ENCODE data around the gene CD244. TPM values are rescaled to one million over a fixed set of nuclear protein-coding genes. Genes with fewer than 3 reads are reported as not detected.

Gene CD244
- not detected in 2 replicates for total RNA-seq

GRCh38 chr1:160862203-160863060 is at the start of gene CD244:
Gene CD244 (minus strand): TSS chr1:160862887. CDS start chr1:160862677, 210 bp downstream.

GRCh38 chr1:160885042-160885441 is 22.4 kb upstream of the CD244 start, which contains the start of gene ITLN1:
Gene ITLN1 (minus strand): TSS chr1:160885180. CDS start chr1:160884877, 303 bp downstream.

GRCh38 chr1:160795951-160796383 is 66.7 kb downstream of the CD244 start, which contains the start of gene LY9:
Gene LY9 (plus strand): TSS chr1:160796174. CDS start chr1:160796188, 14 bp downstream.

Other genes with a start within 250 kb of the CD244 start
- gene SLAMF1, start 215.8 kb downstream of the CD244 start, total RNA-seq = not detected in 2 replicates
- gene CD48, start 151.1 kb downstream of the CD244 start, total RNA-seq = not detected in 2 replicates
- gene SLAMF7, start 123.6 kb downstream of the CD244 start, total RNA-seq = not detected in 2 replicates
- gene LY9, start 66.7 kb downstream of the CD244 start, total RNA-seq = not detected in 2 replicates
- not detected in 2 replicates for gene ITLN1, start 22.3 kb upstream of the CD244 start, total RNA-seq
- gene ITLN2, start 91.9 kb upstream of the CD244 start, total RNA-seq = not detected in 2 replicates
- gene F11R, start 158.3 kb upstream of the CD244 start, total RNA-seq = 0.78 and 0.86 TPM in 2 replicates
- 5.6 and 6.1 TPM in 2 replicates for gene TSTD1, start 176.1 kb upstream of the CD244 start, total RNA-seq
- gene USF1, start 183.1 kb upstream of the CD244 start, total RNA-seq = 45.6 and 49.1 TPM in 2 replicates
- gene ARHGAP30, start 207.0 kb upstream of the CD244 start, total RNA-seq = under 0.01 TPM in 1 of 2 replicates, not detected in the other
- gene NECTIN4, start 226.7 kb upstream of the CD244 start, total RNA-seq = 0.13 TPM in 1 of 2 replicates, not detected in the other
- 1.4 TPM in 2 replicates for gene KLHDC9, start 235.5 kb upstream of the CD244 start, total RNA-seq